Measurements from ENCODE around the gene LONP1.
"Not testable (repeated sequence)": the region's sequence is repeated elsewhere in the genome, so short reads cannot be mapped to it uniquely, and the experiment has no call there.

The LONP1 gene

GRCh38 chr19:5691822-5692722, 27.9 kb downstream of the LONP1 start:
- no peak for DNase-seq

DNA sequence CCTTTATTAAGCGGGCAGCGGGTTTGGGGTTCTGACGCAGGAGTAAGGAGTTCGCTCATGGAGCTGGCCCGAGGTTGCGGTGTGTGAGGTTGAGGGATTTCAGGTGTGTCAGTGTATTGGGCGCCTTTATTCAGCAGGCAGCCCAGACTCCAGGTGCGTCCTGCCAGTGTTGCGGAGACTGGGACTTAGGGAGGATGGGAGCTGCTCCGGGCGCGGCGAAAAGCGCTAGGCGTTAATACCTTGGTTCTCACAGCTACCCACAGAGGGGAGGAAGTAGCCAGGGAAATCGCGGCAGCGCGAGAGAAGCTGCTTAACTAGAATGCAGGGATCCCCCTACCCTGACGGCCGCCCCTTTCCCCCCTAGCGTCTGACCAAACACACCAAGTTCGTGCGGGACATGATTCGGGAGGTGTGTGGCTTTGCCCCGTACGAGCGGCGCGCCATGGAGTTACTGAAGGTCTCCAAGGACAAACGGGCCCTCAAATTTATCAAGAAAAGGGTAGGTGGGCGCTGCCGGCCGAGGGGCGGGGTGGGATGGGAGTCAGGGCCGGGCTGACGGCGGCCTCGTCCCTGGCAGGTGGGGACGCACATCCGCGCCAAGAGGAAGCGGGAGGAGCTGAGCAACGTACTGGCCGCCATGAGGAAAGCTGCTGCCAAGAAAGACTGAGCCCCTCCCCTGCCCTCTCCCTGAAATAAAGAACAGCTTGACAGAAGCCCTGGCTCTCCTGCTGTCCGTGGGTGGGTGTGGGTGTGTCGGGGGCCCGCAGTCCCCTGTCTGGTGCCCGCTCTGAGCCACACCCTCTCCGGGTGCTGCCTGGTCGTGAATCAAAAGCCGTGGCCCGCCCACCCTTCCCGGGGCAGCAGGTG, 28.8 kb downstream of the LONP1 start:
- DNase-seq: peak; percentile 58

GRCh38 chr19:5690125-5690954, 29.6 kb downstream of the LONP1 start, which contains the start of gene RPL36:
RPL36 (plus strand) TSS chr19:5690295; CDS start chr19:5690508, 213 bp downstream.
- DNase-seq: peak; percentile 96

DNA sequence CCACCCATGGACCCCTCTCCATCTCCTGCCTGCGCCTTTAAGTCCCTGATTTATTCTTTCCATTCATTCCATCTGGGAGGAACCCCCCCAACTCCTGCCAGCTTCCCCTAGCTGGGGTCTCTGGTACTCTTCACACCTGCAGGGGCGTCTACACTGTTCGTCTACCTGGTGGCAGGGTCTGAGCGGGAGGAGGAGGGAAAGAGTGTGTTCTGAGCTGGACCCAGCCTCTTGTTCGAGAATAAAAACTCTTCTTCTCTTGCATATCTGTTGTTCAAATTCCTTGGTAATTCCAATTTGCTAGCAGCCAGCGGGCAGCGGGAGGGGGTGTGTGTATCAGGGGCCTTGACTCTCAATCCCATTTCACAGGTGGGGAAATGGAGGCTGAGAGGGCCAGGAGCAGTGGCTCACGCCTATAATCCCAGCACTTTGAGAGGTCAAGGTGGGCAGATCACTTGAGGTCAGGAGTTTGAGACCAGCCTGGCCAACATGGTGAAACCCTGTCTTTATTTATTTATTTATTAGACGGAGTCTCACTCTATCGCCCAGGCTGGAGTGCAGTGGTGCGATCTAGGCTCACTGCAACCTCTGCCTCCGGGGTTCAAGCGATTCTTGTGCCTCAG, 31.6 kb downstream of the LONP1 start:
- not testable (repeated sequence) for DNase-seq

DNA sequence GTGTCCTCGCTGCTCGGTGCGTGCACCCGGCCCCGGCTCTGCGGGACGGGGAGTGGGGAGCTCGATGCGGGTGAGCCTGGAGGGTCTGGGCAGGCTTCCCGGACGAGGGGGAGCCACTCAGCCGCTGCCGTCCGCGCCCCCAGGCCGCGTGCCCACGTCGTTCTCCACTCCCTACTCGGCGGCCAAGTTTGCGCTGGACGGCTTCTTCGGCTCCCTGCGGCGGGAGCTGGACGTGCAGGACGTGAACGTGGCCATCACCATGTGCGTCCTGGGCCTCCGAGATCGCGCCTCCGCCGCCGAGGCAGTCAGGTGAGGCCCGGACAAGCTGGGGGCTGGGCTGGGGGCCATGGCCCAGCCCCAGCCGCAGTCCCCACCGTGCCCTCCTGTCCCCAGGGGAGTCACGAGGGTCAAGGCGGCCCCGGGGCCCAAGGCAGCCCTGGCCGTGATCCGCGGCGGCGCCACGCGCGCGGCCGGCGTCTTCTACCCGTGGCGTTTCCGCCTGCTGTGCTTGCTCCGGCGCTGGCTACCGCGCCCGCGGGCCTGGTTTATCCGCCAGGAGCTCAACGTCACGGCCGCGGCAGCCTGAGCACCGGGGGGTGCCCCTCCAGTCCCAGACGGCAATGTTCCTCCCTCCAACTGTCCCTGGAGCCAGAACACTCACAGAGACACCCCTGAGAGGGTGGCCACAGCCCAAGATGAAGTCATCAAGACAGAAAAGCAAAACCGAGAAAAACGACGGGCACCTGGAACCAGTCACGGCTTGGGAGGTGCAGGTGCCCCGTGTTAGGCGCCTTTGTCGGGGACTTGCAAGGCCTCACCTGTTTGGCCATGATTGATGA, 32.4 kb downstream of the LONP1 start:
- no peak for DNase-seq

DNA sequence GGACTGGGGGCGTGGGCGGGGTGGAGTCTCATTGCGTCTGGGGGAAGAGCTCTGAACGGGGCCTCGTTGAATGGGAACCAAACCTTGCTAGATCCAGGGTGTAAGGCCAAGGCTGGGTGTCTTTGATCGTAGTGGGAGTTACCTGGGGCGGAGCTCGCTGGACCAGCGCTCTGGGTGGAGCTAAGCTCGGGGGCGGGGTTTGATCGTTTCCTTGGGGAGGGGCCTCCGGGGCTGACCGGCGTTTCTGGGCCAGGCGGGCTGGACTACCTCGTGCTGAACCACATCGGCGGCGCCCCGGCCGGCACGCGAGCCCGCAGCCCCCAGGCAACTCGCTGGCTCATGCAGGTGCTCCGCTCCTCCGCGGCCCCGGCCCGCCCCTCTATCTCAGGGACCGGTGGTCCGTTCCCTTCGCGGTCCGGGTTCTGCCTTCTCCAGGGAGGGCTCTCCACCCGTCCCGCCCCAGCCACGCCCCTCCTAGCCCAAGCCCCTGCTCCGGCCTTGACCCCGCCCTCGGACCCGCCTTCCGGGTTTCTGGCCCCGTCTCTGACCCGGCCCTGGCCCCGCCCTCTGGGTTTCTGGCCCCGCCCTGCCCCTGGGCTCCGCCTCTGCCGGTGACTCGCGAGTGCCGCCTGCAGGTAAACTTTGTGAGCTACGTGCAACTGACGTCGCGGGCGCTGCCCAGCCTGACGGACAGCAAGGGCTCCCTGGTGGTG, 33.1 kb downstream of the LONP1 start:
- DNase-seq: peak; percentile 90

DNA sequence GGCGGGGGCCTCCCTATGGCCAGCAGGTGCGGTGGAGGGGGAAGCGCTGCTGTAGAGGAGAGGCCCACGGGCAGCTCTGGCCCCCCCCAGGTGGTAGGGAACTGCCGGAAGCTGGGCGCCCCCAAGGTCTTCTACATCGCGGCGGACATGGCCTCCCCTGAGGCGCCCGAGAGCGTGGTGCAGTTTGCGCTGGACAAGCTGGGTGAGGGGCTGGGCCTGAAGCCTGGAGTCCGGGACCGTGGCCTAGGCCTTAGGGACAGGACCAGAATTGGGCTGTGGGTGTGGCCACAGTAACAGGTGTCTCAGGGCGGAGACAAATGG, 33.7 kb downstream of the LONP1 start:
- DNase-seq: no peak

GRCh38 chr19:5684694-5685430, 35.1 kb downstream of the LONP1 start:
- no peak for DNase-seq

GRCh38 chr19:5683177-5683886, 36.6 kb downstream of the LONP1 start:
- DNase-seq: no peak

DNA sequence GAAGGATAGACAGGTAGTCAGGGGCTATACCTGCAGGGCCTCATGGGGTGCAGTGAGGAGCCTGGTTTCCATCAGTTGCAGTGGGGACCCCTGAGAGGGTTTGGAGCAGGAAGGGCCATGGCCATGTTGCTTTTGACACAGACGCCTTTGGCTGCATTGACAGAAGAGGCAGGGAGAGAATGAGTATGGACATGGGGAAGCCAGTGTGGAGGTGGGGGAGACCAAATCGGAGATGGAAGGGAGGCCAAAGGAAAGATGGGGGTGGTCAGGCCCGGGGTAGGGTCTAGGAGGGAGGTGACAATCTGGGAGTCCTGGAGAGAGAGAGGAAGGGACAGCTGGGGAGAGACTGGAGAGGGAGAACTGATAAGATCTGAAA, 37.9 kb downstream of the LONP1 start:
- no peak for DNase-seq

GRCh38 chr19:5681391-5682106, 38.4 kb downstream of the LONP1 start:
- DNase-seq: no peak

DNA sequence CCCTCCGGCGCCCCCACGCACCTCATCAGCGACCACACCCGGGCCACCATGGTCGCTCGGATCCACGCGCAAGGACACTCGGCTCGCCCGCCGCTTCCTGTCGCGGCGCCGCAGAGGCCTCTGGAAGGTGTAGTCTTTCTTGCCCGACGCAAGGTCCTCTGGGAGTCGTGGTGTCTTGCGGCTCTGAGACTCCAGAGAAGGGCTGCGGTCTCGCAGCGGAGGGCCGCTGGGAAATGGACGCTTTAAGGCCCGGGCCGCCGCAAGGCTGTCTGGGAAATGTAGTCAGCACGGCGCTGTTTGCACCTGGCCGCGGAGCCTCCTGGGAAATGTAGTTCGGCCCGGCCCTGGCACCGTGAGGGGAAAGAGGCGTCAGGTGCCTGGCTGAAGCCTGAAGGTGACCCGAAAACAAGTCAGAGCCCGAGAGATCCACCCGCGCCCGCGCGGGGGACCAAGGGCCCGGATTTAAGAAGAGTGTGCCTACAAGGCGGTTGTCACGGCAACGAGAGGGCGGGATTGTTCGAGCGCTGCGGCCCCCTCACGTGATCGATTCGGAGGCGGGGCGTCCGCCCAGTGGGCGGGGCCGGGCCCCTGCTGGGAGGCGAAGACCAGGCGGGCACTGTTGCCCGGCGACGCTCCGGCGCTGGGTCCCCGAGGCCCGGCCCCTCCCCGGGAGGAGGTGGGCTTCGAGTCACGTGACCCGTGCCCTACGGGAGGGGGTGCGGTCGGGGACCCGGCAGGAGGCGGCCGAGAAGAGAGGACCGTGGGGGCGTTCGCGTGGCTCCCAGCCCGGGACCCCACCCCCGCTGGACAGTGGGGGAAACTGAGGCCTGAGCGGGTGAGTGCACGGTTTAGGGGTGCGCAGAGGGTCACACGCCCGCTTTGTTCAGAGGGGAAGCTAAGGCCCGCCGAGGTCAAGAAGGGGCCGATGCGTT, 39.2 kb downstream of the LONP1 start, which contains the start of the genes HSD11B1L and MICOS13:
TSS of gene HSD11B1L (plus strand) at position 591 of the 932 bp plus-strand sequence. CDS start 3,806 bp downstream, outside the sequence.
TSS of gene MICOS13 (minus strand) at position 80 of the 932 bp plus-strand sequence. CDS start at position 50, 30 bp downstream.
- peak; percentile 99 for DNase-seq

GRCh38 chr19:5680084-5680436, 39.9 kb downstream of the LONP1 start:
- no peak for DNase-seq

- no peak for DNase-seq
Observed at GRCh38 chr19:5679289-5680083, 40.5 kb downstream of the LONP1 start.

DNA sequence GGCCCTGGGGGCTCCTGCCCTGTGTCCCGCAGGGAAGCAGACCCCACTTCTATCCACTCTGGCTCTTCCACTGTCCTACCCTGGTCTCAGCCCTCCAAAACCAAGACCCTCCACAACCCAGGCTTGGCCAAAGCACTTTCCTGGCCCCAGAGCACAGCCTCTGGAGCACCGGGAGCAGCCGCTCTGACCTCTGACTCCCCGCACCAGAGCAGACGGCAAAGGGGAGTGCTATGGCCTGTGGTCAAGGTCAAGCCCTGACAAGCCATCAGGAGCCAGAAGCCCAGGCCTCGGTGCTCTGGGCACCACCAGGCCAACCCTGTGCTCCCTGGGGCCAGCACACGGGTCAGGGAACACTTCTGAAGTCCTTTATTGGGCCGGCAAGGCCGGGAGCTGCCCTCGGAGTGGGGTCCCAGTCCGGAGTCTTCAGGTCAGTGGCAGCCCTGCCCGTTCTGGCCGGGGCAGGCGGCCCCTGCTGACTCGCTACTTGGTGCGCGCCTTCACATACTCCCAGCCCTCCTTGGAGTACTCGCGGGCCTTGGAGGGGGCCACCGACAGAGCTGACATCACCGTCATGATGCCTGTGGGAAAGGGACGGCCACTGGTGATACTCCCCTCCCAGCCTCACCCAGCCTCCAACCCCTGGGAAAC, 41.8 kb downstream of the LONP1 start:
- no peak for DNase-seq

- no peak for DNase-seq
Observed at GRCh38 chr19:5677580-5677979, 42.4 kb downstream of the LONP1 start.
